HFFc6 (cell line): Measurements from ENCODE around the gene ERC2. TPM values are rescaled to one million over a fixed set of nuclear protein-coding genes. Genes with fewer than 3 reads are reported as not detected.

Source experiments
- DNase-seq: peaks from one replicate; pipeline ENCODE4 v3.0.0-alpha.2; 2018
- H3K27ac Mint-ChIP-seq: 2 replicates; pipeline ENCODE4 v1.8.0; 2020; ENCODE audit warnings: mild to moderate bottlenecking, mixed read lengths
- H3K27me3 Mint-ChIP-seq: 2 replicates; pipeline ENCODE4 v1.8.0; 2021; ENCODE audit warnings: mild to moderate bottlenecking, moderate library complexity, mixed read lengths; ENCODE audit not compliant: insufficient read depth
- H3K36me3 Mint-ChIP-seq: 2 replicates; pipeline ENCODE4 v1.8.0; 2021; ENCODE audit warnings: low read depth, mixed read lengths
- H3K4me1 Mint-ChIP-seq: 2 replicates; pipeline ENCODE4 v1.8.0; 2020; ENCODE audit warnings: low read depth, mixed read lengths
- H3K4me3 Mint-ChIP-seq: 2 replicates; pipeline ENCODE4 v1.8.0; 2020; ENCODE audit warnings: mild to moderate bottlenecking, moderate library complexity, mixed read lengths
- H3K9me3 Mint-ChIP-seq: 2 replicates; pipeline ENCODE4 v1.8.0; 2020; ENCODE audit warnings: mild to moderate bottlenecking, mixed read lengths
- total RNA-seq, 6 experiments: library from RNA; stranded (reverse); fragmentation: NEBNext Ultra II Directional; extraction: Animal tissue kit (Norgen Biotek cat#: 25700); gene quantifications; 2 replicates in 1 of 6; 3 replicates in 5 of 6; pipeline ENCODE4 v1.2.3, GENCODE V29; 2021
- TF ChIP-seq, protein P1 (sequence below): fragments of 200-600 bp; sonication (generic); IDR thresholded peaks from 2 replicates; pipeline ENCODE4 v1.5.0; 2021; ENCODE audit warnings: antibody characterized with exemption, mild to moderate bottlenecking

ERC2 gene
- total RNA-seq, 6 experiments from 2014 or later = 0.11 TPM; not detected in 5

DNA sequence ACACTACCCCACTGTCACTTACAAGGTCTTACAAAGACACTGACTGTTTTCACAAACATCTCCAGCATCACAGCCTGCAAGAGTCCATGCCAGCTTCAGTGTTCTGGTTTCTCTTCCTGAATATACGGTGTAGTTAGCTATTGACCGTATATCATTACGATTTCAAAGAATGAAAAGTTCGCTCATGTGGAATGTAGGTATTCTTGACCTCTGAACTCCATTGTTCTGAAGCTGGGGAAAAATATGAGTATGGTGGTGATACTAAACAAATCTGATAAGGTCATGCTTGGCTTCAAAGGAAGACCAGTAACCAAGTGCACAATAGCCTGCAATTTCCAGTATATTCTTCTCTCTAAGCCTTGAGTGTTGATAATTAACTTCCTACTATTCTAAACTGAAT lies 665.5 kb downstream of the ERC2 start:
- H3K4me3 Mint-ChIP-seq = no peak overlapping the region
- 0 out of 2 replicates have a peak, but pooled peaks cover 2% of the 10 kb centered on the region for H3K27me3 Mint-ChIP-seq
- TF ChIP-seq, protein P1, sequence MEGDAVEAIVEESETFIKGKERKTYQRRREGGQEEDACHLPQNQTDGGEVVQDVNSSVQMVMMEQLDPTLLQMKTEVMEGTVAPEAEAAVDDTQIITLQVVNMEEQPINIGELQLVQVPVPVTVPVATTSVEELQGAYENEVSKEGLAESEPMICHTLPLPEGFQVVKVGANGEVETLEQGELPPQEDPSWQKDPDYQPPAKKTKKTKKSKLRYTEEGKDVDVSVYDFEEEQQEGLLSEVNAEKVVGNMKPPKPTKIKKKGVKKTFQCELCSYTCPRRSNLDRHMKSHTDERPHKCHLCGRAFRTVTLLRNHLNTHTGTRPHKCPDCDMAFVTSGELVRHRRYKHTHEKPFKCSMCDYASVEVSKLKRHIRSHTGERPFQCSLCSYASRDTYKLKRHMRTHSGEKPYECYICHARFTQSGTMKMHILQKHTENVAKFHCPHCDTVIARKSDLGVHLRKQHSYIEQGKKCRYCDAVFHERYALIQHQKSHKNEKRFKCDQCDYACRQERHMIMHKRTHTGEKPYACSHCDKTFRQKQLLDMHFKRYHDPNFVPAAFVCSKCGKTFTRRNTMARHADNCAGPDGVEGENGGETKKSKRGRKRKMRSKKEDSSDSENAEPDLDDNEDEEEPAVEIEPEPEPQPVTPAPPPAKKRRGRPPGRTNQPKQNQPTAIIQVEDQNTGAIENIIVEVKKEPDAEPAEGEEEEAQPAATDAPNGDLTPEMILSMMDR = no peak
- no peaks in the 10 kb centered on the region for H3K4me1 Mint-ChIP-seq
- no peaks in the 10 kb centered on the region for H3K36me3 Mint-ChIP-seq
- DNase-seq = no peak
- peaks cover 7% of the 10 kb centered on the region; the same call in 1 of the 2 replicates for H3K9me3 Mint-ChIP-seq
- H3K27ac Mint-ChIP-seq = no peak overlapping the region

DNA sequence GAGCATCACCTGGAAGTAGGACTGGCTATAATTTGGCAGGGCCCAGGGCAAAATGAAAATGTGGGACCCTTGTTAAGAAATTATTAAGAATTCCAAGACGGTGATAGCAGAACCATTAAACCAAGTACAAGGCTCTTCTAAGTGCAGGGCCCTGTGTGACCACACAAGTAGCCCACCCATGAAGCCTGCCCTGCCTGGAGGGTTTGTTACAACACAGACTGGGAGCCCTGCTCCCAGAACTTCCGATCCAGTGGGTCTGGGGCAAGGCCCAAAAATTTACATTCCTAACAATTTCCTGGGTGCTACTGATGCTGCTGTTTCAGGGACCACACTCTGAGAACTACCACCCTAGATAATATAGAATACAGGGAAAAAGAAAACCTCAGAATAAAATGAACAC lies 666.6 kb downstream of the ERC2 start:
- Mint-ChIP-seq H3K4me1 (no peaks in the 10 kb centered on the region), H3K9me3 (peaks cover 7% of the 10 kb centered on the region; the same call in 1 of the 2 replicates), H3K4me3 (no peak overlapping the region), H3K27me3 (0 out of 2 replicates have a peak, but pooled peaks cover 2% of the 10 kb centered on the region), H3K27ac (no peak overlapping the region), H3K36me3 (no peaks in the 10 kb centered on the region)
- TF ChIP-seq, protein P1 = no peak
- DNase-seq = no peak

GRCh38 chr3:55801068-55801467 lies 667.2 kb downstream of the ERC2 start:
- TF ChIP-seq, protein P1 = no peak
- Mint-ChIP-seq H3K9me3 (peaks cover 7% of the 10 kb centered on the region; the same call in 1 of the 2 replicates), H3K27me3 (0 out of 2 replicates have a peak, but pooled peaks cover 2% of the 10 kb centered on the region), H3K27ac (no peak overlapping the region), H3K36me3 (0 out of 2 replicates have a peak, but pooled peaks cover under 1% of the 10 kb centered on the region), H3K4me1 (peaks cover 1% of the 10 kb centered on the region; the same call in 1 of the 2 replicates), H3K4me3 (no peak overlapping the region)
- no peak for DNase-seq

DNA sequence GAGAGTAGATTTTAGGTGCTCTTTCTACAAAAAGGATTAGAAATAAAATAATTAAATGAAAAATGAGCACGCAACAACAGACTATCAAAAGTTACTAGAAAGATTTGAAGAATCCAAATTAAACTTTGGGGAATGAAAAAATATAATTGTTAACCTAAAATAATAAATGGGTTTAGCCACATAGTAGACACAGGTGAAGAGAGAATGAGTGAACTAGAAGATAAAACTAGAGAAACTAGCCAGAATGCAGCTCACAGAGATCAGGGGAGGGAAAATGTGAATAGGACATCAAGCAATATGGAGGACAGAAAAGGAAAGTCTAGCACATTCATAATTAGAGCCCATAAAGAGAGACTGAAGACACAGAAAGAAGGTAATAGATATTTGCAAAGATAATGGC lies 670.5 kb downstream of the ERC2 start:
- Mint-ChIP-seq H3K4me1 (peaks cover 6% of the 10 kb centered on the region; the same call in 1 of the 2 replicates), H3K4me3 (no peak overlapping the region), H3K27ac (no peak overlapping the region), H3K9me3 (no peaks in the 10 kb centered on the region; the same call in 1 of the 2 replicates), H3K27me3 (no peaks in the 10 kb centered on the region), H3K36me3 (0 out of 2 replicates have a peak, but pooled peaks cover 4% of the 10 kb centered on the region)
- DNase-seq = no peak
- TF ChIP-seq, protein P1 = no peak

DNA sequence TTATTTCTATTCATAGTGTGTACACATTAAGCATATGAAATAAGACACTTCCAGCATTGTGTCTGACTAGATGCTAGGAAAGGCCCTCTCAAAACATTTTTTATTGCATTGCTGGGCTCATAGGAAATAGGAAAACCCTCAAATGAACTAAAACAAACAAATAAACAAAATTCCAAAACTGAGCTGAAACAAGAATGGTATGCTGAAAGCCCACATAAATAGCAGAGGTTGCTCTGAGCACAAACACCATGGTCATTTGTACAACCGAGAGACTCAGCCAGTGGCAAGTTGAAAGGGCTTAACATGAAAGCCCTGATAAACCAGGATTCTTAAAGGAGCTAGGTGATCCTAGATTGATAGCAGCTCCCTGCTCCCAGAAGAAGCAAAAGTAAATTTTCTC lies 671.2 kb downstream of the ERC2 start:
- TF ChIP-seq, protein P1 = no peak
- no peak overlapping the region for H3K4me3 Mint-ChIP-seq
- no peaks in the 10 kb centered on the region for H3K27me3 Mint-ChIP-seq
- H3K27ac Mint-ChIP-seq = no peak overlapping the region
- no peak for DNase-seq
- H3K4me1 Mint-ChIP-seq = peaks cover 6% of the 10 kb centered on the region; the same call in 1 of the 2 replicates
- H3K9me3 Mint-ChIP-seq = no peaks in the 10 kb centered on the region; the same call in 1 of the 2 replicates
- H3K36me3 Mint-ChIP-seq = 0 out of 2 replicates have a peak, but pooled peaks cover 4% of the 10 kb centered on the region
